HG03045 (cell line): ENCODE results near the gene ZNF487.

Source experiments
- ATAC-seq: cut with Tn5 transposase; IDR thresholded peaks from one replicate; pipeline ENCODE4 v1.9.1; 2021; ENCODE audit warnings: mild to moderate bottlenecking, moderate library complexity; ENCODE audit not compliant: unreplicated experiment

The ZNF487 gene

GRCh38 chr10:43482319-43483078 lies 45.6 kb downstream of the ZNF487 start:
- ATAC-seq, result no peak

GRCh38 chr10:43491855-43492254 lies 54.9 kb downstream of the ZNF487 start:
- ATAC-seq, result no peak

GRCh38 chr10:43502931-43503330 lies 66.0 kb downstream of the ZNF487 start:
- ATAC-seq, result no peak

- ATAC-seq, result no peak
These were observed 87.7 kb downstream of the ZNF487 start for GRCh38 chr10:43524434-43525247.
